HG03064 (cell line): ENCODE measurements around the gene HSD17B12.

Source experiments
- ATAC-seq: cut with Tn5 transposase; IDR thresholded peaks from one replicate; pipeline ENCODE4 v1.9.1; 2021; ENCODE audit warnings: low read depth; ENCODE audit not compliant: unreplicated experiment

HSD17B12 gene

GRCh38 chr11:43797337-43797736, 116.8 kb downstream of the HSD17B12 start:
- no peak for ATAC-seq

- ATAC-seq, result no peak
Observed at GRCh38 chr11:43797866-43798265, 117.3 kb downstream of the HSD17B12 start.

GRCh38 chr11:43802509-43802908, 122.0 kb downstream of the HSD17B12 start:
- ATAC-seq, result no peak

GRCh38 chr11:43803766-43804165, 123.2 kb downstream of the HSD17B12 start:
- no peak for ATAC-seq

- ATAC-seq, result no peak
Observed at GRCh38 chr11:43806976-43807375, 126.4 kb downstream of the HSD17B12 start.

- no peak for ATAC-seq
Observed at GRCh38 chr11:43810929-43811596, 130.5 kb downstream of the HSD17B12 start.

- no peak for ATAC-seq
Observed at GRCh38 chr11:43812471-43812870, 131.9 kb downstream of the HSD17B12 start.

- ATAC-seq, result no peak
Observed at GRCh38 chr11:43818220-43818619, 137.7 kb downstream of the HSD17B12 start.

GRCh38 chr11:43819926-43820325, 139.4 kb downstream of the HSD17B12 start:
- no peak for ATAC-seq

GRCh38 chr11:43823316-43823715, 142.8 kb downstream of the HSD17B12 start:
- ATAC-seq, result no peak

GRCh38 chr11:43823851-43824250, 143.3 kb downstream of the HSD17B12 start:
- ATAC-seq, result no peak

- ATAC-seq, result no peak
Observed at GRCh38 chr11:43825217-43825816, 144.8 kb downstream of the HSD17B12 start.

GRCh38 chr11:43830928-43831440, 150.4 kb downstream of the HSD17B12 start:
- ATAC-seq, result no peak

- no peak for ATAC-seq
Observed at GRCh38 chr11:43832536-43832935, 152.0 kb downstream of the HSD17B12 start.

- no peak for ATAC-seq
Observed at GRCh38 chr11:43833657-43834073, 153.1 kb downstream of the HSD17B12 start.

- ATAC-seq, result no peak
Observed at GRCh38 chr11:43834286-43834685, 153.7 kb downstream of the HSD17B12 start.

- no peak for ATAC-seq
Observed at GRCh38 chr11:43835104-43835503, 154.6 kb downstream of the HSD17B12 start.

GRCh38 chr11:43837879-43838278, 157.3 kb downstream of the HSD17B12 start:
- no peak for ATAC-seq

- ATAC-seq, result no peak
Observed at GRCh38 chr11:43842021-43842420, 161.5 kb downstream of the HSD17B12 start.

GRCh38 chr11:43845816-43846215, 165.3 kb downstream of the HSD17B12 start:
- no peak for ATAC-seq

GRCh38 chr11:43852057-43852636, 171.6 kb downstream of the HSD17B12 start:
- no peak for ATAC-seq

- no peak for ATAC-seq
Observed at GRCh38 chr11:43853781-43854180, 173.2 kb downstream of the HSD17B12 start.
